Measurements from ENCODE around the gene ALKBH3. TPM values are rescaled to one million over a fixed set of nuclear protein-coding genes. Genes with fewer than 3 reads are reported as not detected.

ALKBH3 gene
- total and polyA plus RNA-seq, 2 experiments from 2014 or later, result 10.7 to 10.8 TPM

GRCh38 chr11:43830928-43831440 is 49.6 kb upstream of the ALKBH3 start:
- no peak overlapping the region for H3K4me2 ChIP-seq
- Mint-ChIP-seq H3K27me3 (ENCODE audit: insufficient read depth, low read depth, poor library complexity) (no peaks in the 10 kb centered on the region), H3K36me3 (ENCODE audit: low read depth) (peaks cover 8% of the 10 kb centered on the region; the same call in 1 of the 3 replicates), H3K4me3 (no peak overlapping the region), H3K9me3 (no peaks in the 10 kb centered on the region), H3K27ac (no peak overlapping the region), H3K4me1 (no peaks in the 10 kb centered on the region; the same call in 2 of the 3 replicates)
- H3F3A ChIP-seq (replicated peaks; ENCODE audit: low read depth), result no peaks in the 10 kb centered on the region
- no peak overlapping the region for H3K4me3 ChIP-seq
- no peaks in the 10 kb centered on the region for H3K4me1 ChIP-seq (ENCODE audit: insufficient read depth)
- 0 out of 2 replicates have a peak, but pooled peaks cover 4% of the 10 kb centered on the region for H3K36me3 ChIP-seq (ENCODE audit: insufficient read depth)
- H3K79me2 ChIP-seq (replicated peaks; ENCODE audit: insufficient read depth), result no peaks in the 10 kb centered on the region
- no peaks in the 10 kb centered on the region for H3K27me3 ChIP-seq (ENCODE audit: insufficient read depth)
- DNase-seq (ENCODE audit: low spot score) (no peak), ATAC-seq (no peak; the same call in 2 of the 3 replicates)
- H2AFZ ChIP-seq, result no peak overlapping the region
- peaks cover 8% of the 10 kb centered on the region; the same call in 1 of the 2 replicates for H4K20me1 ChIP-seq (replicated peaks; ENCODE audit: insufficient read depth)
- TF ChIP-seq STAT1 (IDR thresholded peaks at IDR 0.05; ENCODE audit: unreplicated experiment), result no peak
- no peak for TF ChIP-seq ZNF331 (CRISPR knock-in tag; IDR thresholded peaks at IDR 0.05; ENCODE audit: low read depth)
- no peak for TF ChIP-seq NANOG (IDR thresholded peaks at IDR 0.05; ENCODE audit: borderline replicate concordance)
- no peak for TF ChIP-seq ZNF114 (CRISPR knock-in tag; IDR thresholded peaks at IDR 0.05)
- TF ChIP-seq EZH2phosphoT487 (IDR thresholded peaks at IDR 0.05; ENCODE audit: unreplicated experiment), result no peak
- no peak for TF ChIP-seq EZH2 (IDR thresholded peaks at IDR 0.05; ENCODE audit: low read depth, unreplicated experiment)
- TF ChIP-seq JUNB (IDR thresholded peaks at IDR 0.05; ENCODE audit: unreplicated experiment), result no peak
- TF ChIP-seq REST (IDR thresholded peaks at IDR 0.05; ENCODE audit: unreplicated experiment), result no peak
- TF ChIP-seq CTCF (conservative IDR thresholded peaks at IDR 0.05; ENCODE audit: low read depth in 2 of 2), result no peak
- no peak for TF ChIP-seq CREB1 (CRISPR knock-in tag; IDR thresholded peaks at IDR 0.05; ENCODE audit: low read depth)
- no peak for TF ChIP-seq POLR2AphosphoS5 (IDR thresholded peaks at IDR 0.05; ENCODE audit: low read depth)
- H3K27ac ChIP-seq (ENCODE audit: low read depth), result no peak overlapping the region
- no peaks in the 10 kb centered on the region for H3K9me2 ChIP-seq (ENCODE audit: insufficient read depth)
